MCF 10A (cell line): ENCODE measurements around the gene SMAD3. TPM values are rescaled to one million over a fixed set of nuclear protein-coding genes. Genes with fewer than 3 reads are reported as not detected.

ENCODE experiments used
- BruUV-seq: library from RNA; stranded (reverse); fragments of 400-500 nt; replicated peaks from 2 replicates; lab custom pipeline; 2021; lab: Mats Ljungman, UMichigan
- CTCF ChIA-PET: fragments of 300-600 bp; sonication (Branson Sonifier 250); formaldehyde crosslinking; extraction: SDS; loops from one replicate; lab custom pipeline; 2021; ENCODE audit warnings: antibody characterized with exemption, inconsistent platforms; lab: Yijun Ruan, JAX
- POLR2A ChIA-PET: fragments of 300-600, 350-650 bp; sonication (Branson Sonifier 250); formaldehyde crosslinking; extraction: SDS; loops from one replicate; lab custom pipeline; 2020; ENCODE audit warnings: antibody characterized with exemption, inconsistent platforms; lab: Yijun Ruan, JAX
- DNase-seq: peaks from one replicate; pipeline ENCODE4 v3.0.0-alpha.2; 2018; ENCODE audit not compliant: unreplicated experiment
- H3K27ac Mint-ChIP-seq: one replicate; pipeline ENCODE4 v1.8.0; 2022; ENCODE audit warnings: mild to moderate bottlenecking, low read depth, mixed read lengths; ENCODE audit not compliant: unreplicated experiment
- H3K27me3 Mint-ChIP-seq: one replicate; pipeline ENCODE4 v1.8.0; 2022; ENCODE audit warnings: mixed read lengths; ENCODE audit not compliant: insufficient read depth, unreplicated experiment
- H3K36me3 Mint-ChIP-seq: one replicate; pipeline ENCODE4 v1.8.0; 2022; ENCODE audit warnings: mild to moderate bottlenecking, moderate library complexity, mixed read lengths; ENCODE audit not compliant: insufficient read depth, unreplicated experiment
- H3K4me1 Mint-ChIP-seq: one replicate; pipeline ENCODE4 v1.8.0; 2022; ENCODE audit warnings: mixed read lengths; ENCODE audit not compliant: insufficient read depth, unreplicated experiment
- H3K4me3 Mint-ChIP-seq: one replicate; pipeline ENCODE4 v1.8.0; 2022; ENCODE audit warnings: mild to moderate bottlenecking, moderate library complexity, mixed read lengths; ENCODE audit not compliant: unreplicated experiment
- H3K9me3 Mint-ChIP-seq: one replicate; pipeline ENCODE4 v1.8.0; 2022; ENCODE audit warnings: mixed read lengths; ENCODE audit not compliant: unreplicated experiment
- intact Hi-C: fragments of 100-400 bp; cut with micrococcal nuclease; formaldehyde crosslinking; loops from 2 replicates; pipeline ENCODE4 v1.14.1; 2022
- total RNA-seq: library from RNA; stranded (reverse); gene quantifications from 2 replicates; pipeline ENCODE4 v1.2.3, GENCODE V29; 2022
- TF ChIP-seq, protein P1 (sequence below): fragments of 200-600 bp; IDR thresholded peaks from one replicate; pipeline ENCODE4 v1.8.0; 2022; ENCODE audit warnings: antibody characterized with exemption, mild to moderate bottlenecking; ENCODE audit not compliant: unreplicated experiment

Gene SMAD3
- total RNA-seq, 1 experiment from 2014 or later, result 19.9 TPM

DNA sequence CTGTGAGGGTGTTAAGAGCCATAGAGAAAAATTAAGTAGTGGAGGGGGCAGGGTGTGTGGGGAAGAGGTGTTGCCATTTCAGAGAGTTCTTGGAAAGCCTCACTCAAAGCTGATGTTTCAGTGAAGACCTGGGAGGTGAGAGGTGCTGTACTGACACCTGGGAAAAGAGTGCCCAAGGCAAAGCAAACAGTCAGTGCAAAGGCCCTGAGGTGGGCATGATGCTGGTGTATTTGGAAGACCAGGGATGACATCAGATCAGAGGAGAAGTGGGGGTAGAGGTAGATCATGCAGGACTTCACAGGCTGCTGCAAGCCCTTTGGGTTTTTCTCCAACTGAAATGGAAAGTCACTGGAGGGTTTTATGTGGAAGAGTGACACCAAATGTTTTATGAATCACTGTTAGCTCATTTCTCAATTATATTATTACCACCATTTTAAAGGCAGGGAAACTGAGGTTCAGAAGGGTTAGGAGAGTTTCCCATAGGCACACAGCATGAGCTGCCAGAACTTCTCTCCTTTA, 42.8 kb upstream of the SMAD3 start:
- TF ChIP-seq, protein P1, sequence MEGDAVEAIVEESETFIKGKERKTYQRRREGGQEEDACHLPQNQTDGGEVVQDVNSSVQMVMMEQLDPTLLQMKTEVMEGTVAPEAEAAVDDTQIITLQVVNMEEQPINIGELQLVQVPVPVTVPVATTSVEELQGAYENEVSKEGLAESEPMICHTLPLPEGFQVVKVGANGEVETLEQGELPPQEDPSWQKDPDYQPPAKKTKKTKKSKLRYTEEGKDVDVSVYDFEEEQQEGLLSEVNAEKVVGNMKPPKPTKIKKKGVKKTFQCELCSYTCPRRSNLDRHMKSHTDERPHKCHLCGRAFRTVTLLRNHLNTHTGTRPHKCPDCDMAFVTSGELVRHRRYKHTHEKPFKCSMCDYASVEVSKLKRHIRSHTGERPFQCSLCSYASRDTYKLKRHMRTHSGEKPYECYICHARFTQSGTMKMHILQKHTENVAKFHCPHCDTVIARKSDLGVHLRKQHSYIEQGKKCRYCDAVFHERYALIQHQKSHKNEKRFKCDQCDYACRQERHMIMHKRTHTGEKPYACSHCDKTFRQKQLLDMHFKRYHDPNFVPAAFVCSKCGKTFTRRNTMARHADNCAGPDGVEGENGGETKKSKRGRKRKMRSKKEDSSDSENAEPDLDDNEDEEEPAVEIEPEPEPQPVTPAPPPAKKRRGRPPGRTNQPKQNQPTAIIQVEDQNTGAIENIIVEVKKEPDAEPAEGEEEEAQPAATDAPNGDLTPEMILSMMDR, result no peak
- H3K27ac Mint-ChIP-seq, result no peak overlapping the region
- DNase-seq, result no peak
- H3K4me3 Mint-ChIP-seq, result no peak overlapping the region
- H3K27me3 Mint-ChIP-seq, result no peaks in the 10 kb centered on the region
- H3K4me1 Mint-ChIP-seq, result peaks cover 33% of the 10 kb centered on the region
- intact Hi-C loops, result no loop called here
- ChIA-PET CTCF (interaction anchor here (0.9 to 1.1 kb wide), 2 partner anchors 9 to 281 kb away, joined by 3 to 5 read pairs; no protein-coding TSS in a partner anchor), POLR2A (interaction anchor here (1.5 kb wide), 1 partner anchor 20 kb away, joined by 4 read pairs; no protein-coding TSS in a partner anchor)
- H3K36me3 Mint-ChIP-seq, result no peaks in the 10 kb centered on the region
- no TSS peak for BruUV-seq
- H3K9me3 Mint-ChIP-seq, result no peaks in the 10 kb centered on the region

DNA sequence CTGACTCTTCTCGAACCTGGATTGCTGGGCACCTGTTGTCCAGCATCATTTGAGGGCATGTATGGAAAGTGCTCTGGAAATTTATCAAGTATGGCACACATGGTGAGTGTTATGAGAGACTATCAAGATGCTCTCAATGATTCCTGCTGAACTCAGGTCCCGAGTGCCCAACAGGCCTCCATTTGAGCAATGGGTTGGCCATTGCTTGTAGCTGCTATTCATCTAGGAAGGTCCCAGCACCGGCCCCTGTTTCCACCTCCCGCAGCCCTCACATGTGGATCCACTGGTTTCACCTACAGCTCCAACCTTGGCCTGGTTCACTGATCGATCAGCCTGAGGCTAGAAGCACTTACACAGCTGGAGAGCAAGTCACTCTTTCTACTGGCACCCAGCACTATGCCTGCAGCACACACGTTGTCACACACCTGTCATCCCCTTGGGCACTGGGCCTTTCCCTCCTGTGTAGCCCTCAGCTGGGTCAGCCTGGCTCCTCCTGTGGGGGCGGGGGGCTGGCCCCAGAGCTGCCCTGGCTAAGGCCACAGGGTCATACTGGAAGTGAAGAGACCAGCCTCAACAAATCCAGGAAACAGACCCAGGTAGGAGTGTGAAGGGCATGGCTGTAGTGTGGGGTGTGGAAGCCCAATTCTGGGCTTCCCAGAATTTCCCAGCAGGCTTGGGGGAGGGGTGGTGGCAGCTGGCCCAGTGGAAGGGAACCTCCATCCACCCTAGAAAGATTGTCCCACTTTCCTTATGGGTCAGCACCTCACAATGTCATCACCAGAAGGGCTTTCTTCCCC, 41.7 kb upstream of the SMAD3 start:
- peak; percentile 61 for DNase-seq
- CTCF ChIA-PET, result interaction anchor here (1.1 kb wide), 1 partner anchor 280 kb away, joined by 3 read pairs; no protein-coding TSS in a partner anchor
- Mint-ChIP-seq H3K9me3 (no peaks in the 10 kb centered on the region), H3K36me3 (no peaks in the 10 kb centered on the region), H3K27ac (peak overlapping the region; percentile 72), H3K27me3 (no peaks in the 10 kb centered on the region), H3K4me1 (peaks cover 39% of the 10 kb centered on the region), H3K4me3 (no peak overlapping the region)
- TF ChIP-seq, protein P1, result no peak
- intact Hi-C loops, result no loop called here
- no TSS peak for BruUV-seq
- POLR2A ChIA-PET, result interaction anchor here (0.7 to 2.7 kb wide), 7 partner anchors 19 to 201 kb away, joined by 3 to 17 read pairs (median 4); partner anchors contain the start of gene SMAD3

DNA sequence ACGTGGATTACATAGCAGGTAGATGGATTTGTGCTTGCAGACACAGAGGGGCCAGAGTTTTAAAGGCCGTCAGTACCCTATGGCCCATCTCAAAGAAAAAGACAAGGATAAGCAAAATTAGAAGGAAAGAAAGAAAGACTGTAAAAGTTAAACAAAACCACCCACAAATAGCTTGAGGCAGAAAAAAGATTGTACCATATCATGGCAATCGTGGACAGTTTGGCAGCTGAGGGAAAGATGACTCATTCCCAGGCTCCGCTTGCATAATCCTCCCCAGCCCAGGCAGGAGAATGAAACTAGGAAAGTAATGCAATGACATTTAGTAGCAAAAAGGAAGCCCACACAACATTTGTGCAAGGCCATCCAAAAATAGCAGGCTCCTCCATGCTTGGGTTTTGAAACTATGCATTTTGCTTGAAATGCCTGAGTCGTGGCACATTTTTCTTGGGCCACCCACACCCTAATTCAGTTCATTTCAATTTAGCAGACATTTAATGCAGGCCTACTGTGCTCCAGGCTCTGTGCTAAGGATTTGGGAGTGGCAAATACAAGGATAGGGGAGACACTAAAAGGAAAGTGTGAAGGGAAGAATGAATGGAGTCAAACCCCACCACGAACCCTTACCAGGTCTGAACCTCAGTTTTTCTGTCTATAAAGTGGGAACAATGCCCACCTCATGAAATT, 40.9 kb upstream of the SMAD3 start:
- BruUV-seq, result no TSS peak
- Mint-ChIP-seq H3K27ac (peak overlapping the region; percentile 72), H3K36me3 (no peaks in the 10 kb centered on the region), H3K9me3 (no peaks in the 10 kb centered on the region), H3K4me3 (no peak overlapping the region), H3K27me3 (no peaks in the 10 kb centered on the region), H3K4me1 (peaks cover 39% of the 10 kb centered on the region)
- ChIA-PET CTCF (no interaction called here), POLR2A (interaction anchor here (0.8 to 2.7 kb wide), 8 partner anchors 18 to 118 kb away, joined by 3 to 17 read pairs (median 4); partner anchors contain the start of gene SMAD3)
- intact Hi-C loops, result no loop called here
- TF ChIP-seq, protein P1, result no peak
- peak; percentile 97 for DNase-seq
